ENCODE results near the gene TAB2. TPM values are rescaled to one million over a fixed set of nuclear protein-coding genes. Genes with fewer than 3 reads are reported as not detected.

The TAB2 gene
- total RNA-seq, 3 donors from 2014 or later = 57.1 to 124 (median 70.2) TPM

GRCh38 chr6:149383371-149383770 lies 65.9 kb downstream of the TAB2 start:
- intact Hi-C loops (cut with DNase I, micrococcal nuclease) = no loop called here
- DNase-seq (no peak), ATAC-seq (no peak)
- TF ChIP-seq, protein P1, sequence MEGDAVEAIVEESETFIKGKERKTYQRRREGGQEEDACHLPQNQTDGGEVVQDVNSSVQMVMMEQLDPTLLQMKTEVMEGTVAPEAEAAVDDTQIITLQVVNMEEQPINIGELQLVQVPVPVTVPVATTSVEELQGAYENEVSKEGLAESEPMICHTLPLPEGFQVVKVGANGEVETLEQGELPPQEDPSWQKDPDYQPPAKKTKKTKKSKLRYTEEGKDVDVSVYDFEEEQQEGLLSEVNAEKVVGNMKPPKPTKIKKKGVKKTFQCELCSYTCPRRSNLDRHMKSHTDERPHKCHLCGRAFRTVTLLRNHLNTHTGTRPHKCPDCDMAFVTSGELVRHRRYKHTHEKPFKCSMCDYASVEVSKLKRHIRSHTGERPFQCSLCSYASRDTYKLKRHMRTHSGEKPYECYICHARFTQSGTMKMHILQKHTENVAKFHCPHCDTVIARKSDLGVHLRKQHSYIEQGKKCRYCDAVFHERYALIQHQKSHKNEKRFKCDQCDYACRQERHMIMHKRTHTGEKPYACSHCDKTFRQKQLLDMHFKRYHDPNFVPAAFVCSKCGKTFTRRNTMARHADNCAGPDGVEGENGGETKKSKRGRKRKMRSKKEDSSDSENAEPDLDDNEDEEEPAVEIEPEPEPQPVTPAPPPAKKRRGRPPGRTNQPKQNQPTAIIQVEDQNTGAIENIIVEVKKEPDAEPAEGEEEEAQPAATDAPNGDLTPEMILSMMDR (IDR thresholded peaks at IDR 0.05) = no peak
- H3K4me3 ChIP-seq = no peak overlapping the region
- no peaks in the 10 kb centered on the region for H3K36me3 ChIP-seq (ENCODE audit: low read depth)
- peaks cover 19% of the 10 kb centered on the region for H3K4me1 ChIP-seq (ENCODE audit: low read depth)
- no peaks in the 10 kb centered on the region for H3K9me3 ChIP-seq

DNA sequence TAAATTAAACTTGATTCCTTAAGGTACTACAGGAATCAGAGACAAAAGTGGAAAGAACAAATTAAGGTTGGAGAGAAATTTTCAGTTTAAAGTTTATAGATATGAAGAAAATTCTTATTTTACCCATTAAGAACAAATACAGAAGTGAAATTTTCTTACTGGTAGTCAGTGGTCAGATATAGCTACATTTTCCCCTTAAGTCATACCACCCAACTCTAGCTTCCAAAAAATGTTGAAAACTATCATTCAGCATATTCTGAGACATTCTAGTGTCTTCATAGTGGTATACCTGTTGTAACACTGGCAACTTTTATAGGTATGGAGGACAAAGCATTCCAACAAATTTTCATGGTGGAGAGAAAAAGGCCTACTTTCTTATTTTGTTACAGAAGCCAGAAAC lies 67.0 kb downstream of the TAB2 start:
- no peak for DNase-seq
- intact Hi-C loops (cut with DNase I, micrococcal nuclease) = no loop called here
- ATAC-seq = no peak
- Histone ChIP-seq H3K4me1 (ENCODE audit: low read depth) (peaks cover 27% of the 10 kb centered on the region), H3K9me3 (no peaks in the 10 kb centered on the region), H3K36me3 (ENCODE audit: low read depth) (no peaks in the 10 kb centered on the region), H3K4me3 (no peak overlapping the region)
- TF ChIP-seq, protein P1 (IDR thresholded peaks at IDR 0.05) = no peak

- H3K9me3 ChIP-seq = no peaks in the 10 kb centered on the region
- H3K36me3 ChIP-seq (ENCODE audit: low read depth) = no peaks in the 10 kb centered on the region
- TF ChIP-seq, protein P1 (IDR thresholded peaks at IDR 0.05) = no peak
- DNase-seq (no peak), ATAC-seq (no peak)
- intact Hi-C loops (cut with DNase I, micrococcal nuclease) = no loop called here
- no peak overlapping the region for H3K4me3 ChIP-seq
- peaks cover 34% of the 10 kb centered on the region for H3K4me1 ChIP-seq (ENCODE audit: low read depth)
These were observed 68.6 kb downstream of the TAB2 start for GRCh38 chr6:149385998-149386646.

DNA sequence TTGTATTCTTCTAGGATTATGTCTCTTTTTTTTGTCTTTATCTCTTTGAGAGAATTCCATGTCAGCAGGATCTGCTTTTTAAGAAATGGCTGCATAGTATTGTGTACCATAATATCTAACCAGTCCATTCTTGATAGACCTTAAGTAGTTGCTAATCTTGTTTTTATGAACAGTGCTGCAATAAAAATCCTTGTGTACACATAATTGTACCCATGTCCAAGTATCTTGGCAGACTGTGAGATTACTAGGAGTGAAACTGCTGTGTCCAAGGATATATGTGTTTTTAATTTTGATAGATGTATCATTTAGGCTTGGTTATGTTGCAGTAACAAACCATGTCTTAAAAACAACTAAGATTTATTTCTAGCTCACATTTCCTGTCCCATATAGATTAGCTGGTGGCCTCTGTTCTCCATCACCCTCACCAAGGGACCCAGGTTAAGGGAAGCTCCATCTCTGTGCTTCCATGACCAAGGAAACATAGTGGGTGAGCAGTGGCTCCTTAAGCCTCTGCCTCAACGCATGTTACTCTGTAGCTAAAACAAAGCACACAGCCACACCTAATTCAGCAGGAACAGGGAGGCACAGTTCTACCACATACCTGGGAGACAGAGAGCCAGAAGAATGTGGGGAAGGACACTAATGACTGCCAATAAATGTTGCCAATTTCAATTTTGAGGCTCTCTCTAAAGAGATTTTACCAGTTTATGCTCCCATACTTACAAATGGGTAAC lies 70.4 kb downstream of the TAB2 start:
- H3K9me3 ChIP-seq = no peaks in the 10 kb centered on the region
- no peak overlapping the region for H3K4me3 ChIP-seq
- peaks cover 39% of the 10 kb centered on the region for H3K4me1 ChIP-seq (ENCODE audit: low read depth)
- TF ChIP-seq, protein P1 (IDR thresholded peaks at IDR 0.05) = no peak
- ATAC-seq (peak; percentile 95), DNase-seq (peak in 1 of 3 donors; percentile 21)
- H3K36me3 ChIP-seq (ENCODE audit: low read depth) = no peaks in the 10 kb centered on the region
- intact Hi-C loops (cut with DNase I, micrococcal nuclease) = no loop called here

DNA sequence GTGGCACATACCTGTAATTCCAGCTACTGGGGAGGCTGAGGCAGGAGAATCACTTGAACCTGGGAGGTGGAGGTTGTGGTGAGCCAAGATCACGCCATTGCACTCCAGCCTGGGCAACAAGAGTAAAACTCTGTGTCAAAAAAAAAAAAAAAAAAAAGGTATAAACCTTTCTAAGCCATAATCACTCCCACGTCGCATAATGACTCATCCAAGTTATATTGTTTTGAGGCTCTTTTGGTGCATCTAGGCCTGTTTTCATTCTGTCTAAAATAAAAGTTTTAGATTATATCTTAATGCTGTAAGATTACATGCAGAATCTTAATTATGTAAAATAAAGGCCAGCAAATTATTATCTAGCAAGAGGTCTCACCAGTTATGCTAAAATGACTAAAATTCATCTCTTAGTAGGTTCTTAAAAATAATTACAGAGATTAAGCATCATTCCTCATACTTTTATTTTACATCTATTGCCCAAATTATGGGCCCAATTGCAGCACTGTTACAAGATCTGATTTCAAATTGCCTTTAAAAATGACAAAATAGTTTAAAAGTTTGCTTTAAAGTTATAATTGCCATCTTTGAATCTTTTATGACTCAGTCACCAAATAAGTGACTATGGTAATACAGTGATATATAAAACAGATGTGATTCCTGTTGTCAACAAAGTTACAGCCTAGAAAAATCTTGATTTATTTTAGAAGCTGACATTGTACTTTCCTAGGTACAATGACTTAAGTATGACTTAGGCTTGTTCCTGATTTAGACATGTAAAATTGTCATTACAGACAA lies 72.2 kb downstream of the TAB2 start:
- DNase-seq = no peak
- TF ChIP-seq, protein P1 (IDR thresholded peaks at IDR 0.05) = no peak
- Histone ChIP-seq H3K36me3 (ENCODE audit: low read depth) (no peaks in the 10 kb centered on the region), H3K9me3 (no peaks in the 10 kb centered on the region), H3K4me3 (no peak overlapping the region), H3K4me1 (ENCODE audit: low read depth) (peaks cover 39% of the 10 kb centered on the region)
- intact Hi-C loops (cut with DNase I, micrococcal nuclease) = no loop called here
- ATAC-seq = no peak

Measured in mucosa of descending colon (tissue), 3 donors.